Measurements from ENCODE around the gene CLEC4F. TPM values are rescaled to one million over a fixed set of nuclear protein-coding genes. Genes with fewer than 3 reads are reported as not detected.

Gene CLEC4F
- total RNA-seq, 2 experiments from 2014 or later = not detected

GRCh38 chr2:70768590-70769085 is 51.8 kb downstream of the CLEC4F start:
- peak overlapping the region; percentile 79 for H3K4me3 Mint-ChIP-seq

GRCh38 chr2:70767699-70768589 is 52.5 kb downstream of the CLEC4F start, which contains the start of gene ADD2:
Gene ADD2, minus strand, starts transcription at chr2:70768200. Its CDS starts 61,792 bp downstream, at chr2:70706408.
- POLR2A ChIA-PET = interaction anchor here (0.8 kb wide), 1 partner anchor 45 kb away, joined by 3 read pairs; no protein-coding TSS in a partner anchor
- Mint-ChIP-seq H3K27me3 (peaks cover 26% of the 10 kb centered on the region), H3K4me1 (peaks cover 12% of the 10 kb centered on the region), H3K27ac (peak within 1 kb of the TSS; percentile 85), H3K36me3 (no peaks in the 10 kb centered on the region), H3K9me3 (no peaks in the 10 kb centered on the region), H3K4me3 (peak within 1 kb of the TSS; percentile 91)
- DNase-seq = peak; percentile 71
- ATAC-seq (ENCODE audit: low read depth) = peak; percentile 81

More at GRCh38 chr2:70768590-70769085, 51.8 kb downstream of the CLEC4F start:
- Mint-ChIP-seq H3K27me3 (peaks cover 30% of the 10 kb centered on the region), H3K4me1 (peaks cover 10% of the 10 kb centered on the region), H3K9me3 (no peaks in the 10 kb centered on the region), H3K36me3 (no peaks in the 10 kb centered on the region), H3K27ac (peak overlapping the region; percentile 42)
- ATAC-seq (ENCODE audit: low read depth) (no peak), DNase-seq (no peak)
- POLR2A ChIA-PET = interaction anchor here (0.8 kb wide), 1 partner anchor 46 kb away, joined by 3 read pairs; no protein-coding TSS in a partner anchor

DNA sequence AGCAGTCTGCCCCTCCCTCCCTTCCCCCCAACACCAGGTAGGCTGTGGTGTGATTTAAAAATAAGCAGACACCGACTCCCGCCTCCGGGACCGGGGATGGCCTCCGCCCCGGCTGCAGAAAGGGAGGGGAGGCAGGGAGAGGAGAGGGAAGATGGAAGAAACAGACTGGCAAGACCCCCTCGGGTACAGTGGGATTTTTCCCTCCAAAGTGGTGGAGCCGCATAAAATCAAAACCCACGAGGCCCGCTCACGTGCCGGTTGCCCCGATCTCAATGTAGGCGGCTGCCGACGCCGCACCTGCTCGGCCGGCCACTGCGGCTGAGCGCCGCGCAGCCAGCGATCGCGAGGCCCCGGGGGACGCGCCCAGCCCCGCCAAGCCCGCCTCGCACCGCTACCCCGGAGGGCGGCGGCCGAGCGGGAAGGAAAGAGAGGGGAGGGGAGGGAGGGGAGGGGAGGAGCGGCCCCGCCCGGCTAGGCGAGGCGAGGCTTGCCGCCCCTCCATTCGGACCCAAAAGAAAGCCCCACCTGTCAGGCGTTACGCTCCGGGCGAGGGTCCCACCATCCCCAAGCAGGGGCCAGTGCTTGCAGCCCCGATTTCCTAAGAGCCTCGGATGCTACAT is 53.2 kb downstream of the CLEC4F start:
- peaks cover 25% of the 10 kb centered on the region for H3K27me3 Mint-ChIP-seq

DNA sequence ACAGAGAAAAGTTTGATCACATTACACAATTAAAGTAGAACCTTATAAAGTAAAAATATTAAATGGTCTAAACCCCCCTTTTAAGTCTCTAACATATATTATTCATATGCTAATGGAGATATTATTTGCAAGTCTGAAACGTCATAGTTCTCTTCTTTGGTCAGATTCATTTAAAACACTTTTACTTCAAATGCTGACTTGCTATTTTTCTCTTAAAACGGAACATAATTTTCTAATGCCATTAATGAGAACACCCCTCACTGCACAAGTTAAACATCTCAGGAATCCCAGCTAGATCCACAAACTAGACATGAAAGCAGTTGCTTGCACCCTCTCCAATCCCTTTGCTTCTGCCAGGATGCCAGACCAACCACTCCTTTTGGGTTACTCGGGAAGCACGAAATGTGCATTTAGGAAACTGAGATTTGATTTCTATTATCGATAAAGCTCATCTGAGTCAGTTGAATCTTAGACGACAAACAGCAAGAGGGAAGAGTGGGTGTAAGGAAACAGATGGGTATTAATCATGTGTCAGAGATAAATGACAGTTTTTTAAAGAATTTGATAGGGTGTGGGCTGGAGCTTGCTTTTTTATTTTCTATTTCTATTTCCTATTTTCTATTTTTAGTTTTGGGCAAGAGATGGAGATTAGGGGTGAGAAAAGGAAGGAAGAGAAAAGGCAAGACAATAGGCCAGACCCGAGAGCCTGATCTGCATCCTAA is 53.9 kb downstream of the CLEC4F start:
- Mint-ChIP-seq H3K4me3 (peak overlapping the region; percentile 91), H3K4me1 (peaks cover 14% of the 10 kb centered on the region), H3K27me3 (peaks cover 25% of the 10 kb centered on the region), H3K27ac (peak overlapping the region; percentile 85), H3K9me3 (no peaks in the 10 kb centered on the region), H3K36me3 (no peaks in the 10 kb centered on the region)
- DNase-seq (no peak), ATAC-seq (ENCODE audit: low read depth) (no peak)
- POLR2A ChIA-PET = interaction anchor here (0.6 kb wide), 1 partner anchor 502 kb away, joined by 3 read pairs; no protein-coding TSS in a partner anchor

More for the DNA sequence above, 53.2 kb downstream of the CLEC4F start:
- H3K36me3 Mint-ChIP-seq = no peaks in the 10 kb centered on the region
- POLR2A ChIA-PET = no interaction called here
- H3K27ac Mint-ChIP-seq = peak overlapping the region; percentile 85
- ATAC-seq (ENCODE audit: low read depth) = peak; percentile 17
- peaks cover 12% of the 10 kb centered on the region for H3K4me1 Mint-ChIP-seq
- peak; percentile 53 for DNase-seq
- H3K9me3 Mint-ChIP-seq = no peaks in the 10 kb centered on the region
- peak overlapping the region; percentile 91 for H3K4me3 Mint-ChIP-seq

DNA sequence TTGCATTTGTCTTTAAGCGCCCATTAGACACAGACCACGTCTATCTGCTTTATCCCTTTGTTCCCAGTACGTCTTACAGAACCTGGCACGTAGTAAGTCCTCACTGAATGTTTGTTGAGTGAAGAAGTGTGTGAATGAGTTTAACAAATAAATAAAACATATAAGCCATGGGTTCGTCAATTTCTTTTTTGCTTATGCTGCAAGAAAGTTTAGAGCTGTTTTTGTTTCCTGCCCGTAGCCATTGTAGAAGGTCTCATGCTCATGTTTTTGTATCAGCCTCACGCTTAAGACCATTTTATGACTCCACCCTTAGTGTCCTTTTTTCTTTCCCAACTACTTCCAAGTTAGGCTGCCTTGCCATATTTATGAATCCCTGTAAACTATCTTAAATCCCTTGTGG is 54.9 kb downstream of the CLEC4F start:
- H3K27me3 Mint-ChIP-seq = peaks cover 25% of the 10 kb centered on the region
- POLR2A ChIA-PET = no interaction called here
- H3K4me1 Mint-ChIP-seq = peaks cover 14% of the 10 kb centered on the region
- no peak for ATAC-seq (ENCODE audit: low read depth)
- no peak overlapping the region for H3K4me3 Mint-ChIP-seq
- H3K9me3 Mint-ChIP-seq = no peaks in the 10 kb centered on the region
- no peak overlapping the region for H3K27ac Mint-ChIP-seq
- H3K36me3 Mint-ChIP-seq = no peaks in the 10 kb centered on the region
- DNase-seq = no peak

DNA sequence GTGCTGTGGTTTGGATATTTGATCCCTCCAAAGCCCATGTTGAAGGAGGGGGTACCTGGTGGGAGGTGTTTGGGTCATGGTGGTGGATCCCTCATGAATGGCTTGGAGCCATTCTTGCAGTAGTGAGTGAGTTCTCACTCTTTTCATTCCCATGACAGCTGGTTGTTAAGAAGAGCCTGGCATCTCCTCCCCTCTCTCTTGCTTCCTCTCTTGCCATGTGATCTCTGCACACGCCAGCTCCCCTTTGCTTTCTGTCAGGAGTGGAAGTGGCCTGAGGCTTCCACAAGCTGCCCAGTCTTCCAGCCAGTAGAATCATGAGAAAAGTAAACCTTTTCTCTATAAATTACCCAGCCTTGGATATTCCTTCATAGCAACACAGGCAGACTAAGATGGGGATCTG is 61.0 kb downstream of the CLEC4F start:
- H3K4me1 Mint-ChIP-seq = peaks cover 6% of the 10 kb centered on the region
- no peaks in the 10 kb centered on the region for H3K27me3 Mint-ChIP-seq
- ATAC-seq (ENCODE audit: low read depth) = no peak
- no peak overlapping the region for H3K4me3 Mint-ChIP-seq
- peaks cover 6% of the 10 kb centered on the region for H3K36me3 Mint-ChIP-seq
- peak overlapping the region; percentile 28 for H3K27ac Mint-ChIP-seq
- no peak for DNase-seq
- POLR2A ChIA-PET = no interaction called here
- H3K9me3 Mint-ChIP-seq = no peaks in the 10 kb centered on the region

Other genes with a start within 250 kb of the CLEC4F start
- gene ADD2, start 52.4 kb downstream of the CLEC4F start, total RNA-seq = 10 to 100 TPM; 20.9 to 25.7 TPM
- gene FIGLA, start 30.0 kb downstream of the CLEC4F start, total RNA-seq = not detected
- gene CD207, start 15.2 kb upstream of the CLEC4F start, total RNA-seq = not detected
- gene VAX2, start 80.0 kb upstream of the CLEC4F start, total RNA-seq = not detected
- gene ATP6V1B1, start 115.3 kb upstream of the CLEC4F start, total RNA-seq = not detected
- gene ANKRD53, start 158.0 kb upstream of the CLEC4F start, total RNA-seq = under 1 TPM; 0.28 to 0.33 TPM
- 10 to 100 TPM; 51.7 to 55.5 TPM for gene TEX261, start 174.3 kb upstream of the CLEC4F start, total RNA-seq
- 10 to 100 TPM; 87.1 to 93.3 TPM for gene NAGK, start 248.0 kb upstream of the CLEC4F start, total RNA-seq